Hepatic stellate cell (primary cell): ENCODE results near the gene LIN7C.
"Not testable (repeated sequence)": the region's sequence is repeated elsewhere in the genome, so short reads cannot be mapped to it uniquely, and the experiment has no call there.

Source experiments
- DNase-seq: peaks from one replicate; pipeline ENCODE4 v3.0.0; 2011; ENCODE audit warnings: low spot score

LIN7C gene

DNA sequence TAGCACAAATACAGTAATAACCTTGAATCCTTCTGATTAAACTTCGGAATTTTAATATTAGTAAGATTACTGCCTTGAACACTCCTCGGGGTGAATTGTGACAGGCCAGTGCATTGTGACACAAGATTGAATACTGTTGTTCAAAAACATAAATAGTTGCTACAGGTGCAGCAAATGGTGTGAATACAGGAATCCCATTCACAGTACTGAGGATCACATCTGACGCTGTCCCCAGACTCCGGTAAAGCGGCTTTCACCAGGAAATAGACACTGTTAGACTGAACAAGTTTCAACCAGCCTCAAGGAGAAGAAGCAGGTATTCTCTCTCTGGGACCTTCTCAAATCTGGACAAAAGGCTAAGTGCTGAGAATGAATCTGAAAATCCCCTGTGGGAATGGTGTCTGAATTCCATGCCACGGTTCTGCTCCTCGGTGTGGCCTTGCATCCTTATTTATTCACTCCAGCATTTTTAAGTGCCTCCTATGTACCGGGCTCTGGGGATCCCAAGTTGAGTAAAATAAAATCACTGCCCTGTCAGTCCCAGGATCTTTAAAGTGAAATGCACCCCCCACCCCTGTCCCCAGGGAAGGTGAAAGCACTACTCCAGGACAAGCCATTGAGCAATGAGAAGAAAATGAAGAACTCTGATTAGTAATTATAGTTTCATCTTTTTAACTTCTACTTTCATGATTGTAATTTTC lies 37.4 kb downstream of the LIN7C start:
- no peak for DNase-seq

DNA sequence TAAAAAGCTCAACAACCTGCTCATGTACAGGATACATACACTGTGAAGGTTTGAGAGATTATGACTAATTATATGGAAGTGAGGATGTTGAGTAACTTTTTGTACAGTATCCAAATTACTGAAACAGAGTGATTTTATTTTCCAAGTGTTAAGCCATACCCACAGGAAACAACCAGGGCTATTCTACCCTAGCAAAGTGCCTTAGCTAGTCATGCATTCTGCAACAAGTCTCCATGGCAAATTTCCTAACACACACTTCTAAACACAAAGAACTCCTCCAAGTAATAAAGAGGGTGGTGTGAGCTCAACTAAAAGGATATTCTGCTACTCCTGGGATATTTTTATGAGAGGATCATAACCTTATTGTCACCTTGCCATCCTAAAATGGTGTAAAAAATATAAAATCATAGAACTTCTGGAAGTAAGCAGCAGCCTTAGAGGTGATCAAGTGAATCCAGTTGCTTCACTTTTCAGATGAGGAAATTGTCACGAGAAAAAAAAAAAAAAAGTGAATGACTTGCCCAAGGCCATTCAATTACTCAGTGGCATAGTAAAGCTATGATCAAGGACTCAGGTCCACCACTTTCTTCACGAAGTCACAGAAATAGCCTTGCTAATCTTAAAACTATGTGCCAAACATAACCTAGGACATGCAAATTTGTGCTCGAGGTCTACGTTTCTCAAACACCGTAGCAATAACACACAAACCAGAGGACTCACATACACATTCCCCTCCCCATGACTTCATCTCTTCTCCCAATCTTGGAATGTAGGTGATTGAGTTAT lies 38.2 kb downstream of the LIN7C start:
- DNase-seq: no peak

DNA sequence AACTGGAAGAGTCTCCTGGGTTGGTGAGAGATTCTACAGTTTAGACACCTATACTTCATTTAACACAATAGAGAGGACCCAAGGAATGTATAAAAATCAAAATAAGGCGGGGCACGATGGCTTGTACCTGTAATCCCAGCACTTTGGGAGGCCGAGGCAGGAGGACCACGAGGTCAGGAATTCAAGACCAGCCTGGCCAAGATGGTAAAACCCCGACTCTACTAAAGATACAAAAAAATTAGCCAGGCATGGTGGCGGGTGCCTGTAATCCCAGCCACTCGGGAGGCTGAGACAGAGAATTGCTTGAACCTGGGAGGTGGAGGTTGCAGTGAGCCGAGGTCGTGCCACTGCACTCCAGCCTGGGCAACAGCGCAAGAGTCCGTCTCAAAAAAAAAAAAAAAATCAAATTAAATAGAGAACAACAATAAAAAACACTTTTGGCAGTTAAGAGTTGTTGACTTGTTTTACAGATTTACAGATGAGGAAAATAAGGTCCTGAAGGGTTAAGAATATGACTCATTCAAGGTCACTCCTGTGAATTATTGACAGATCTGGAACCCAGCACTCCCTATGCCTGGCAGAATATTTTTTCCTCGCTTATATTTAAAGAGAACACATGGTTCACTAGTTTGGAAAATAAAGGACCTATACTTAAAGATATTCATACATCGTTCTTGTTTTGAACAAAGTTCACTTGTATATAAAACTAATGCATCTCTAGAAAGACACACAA lies 39.2 kb downstream of the LIN7C start:
- no peak for DNase-seq

DNA sequence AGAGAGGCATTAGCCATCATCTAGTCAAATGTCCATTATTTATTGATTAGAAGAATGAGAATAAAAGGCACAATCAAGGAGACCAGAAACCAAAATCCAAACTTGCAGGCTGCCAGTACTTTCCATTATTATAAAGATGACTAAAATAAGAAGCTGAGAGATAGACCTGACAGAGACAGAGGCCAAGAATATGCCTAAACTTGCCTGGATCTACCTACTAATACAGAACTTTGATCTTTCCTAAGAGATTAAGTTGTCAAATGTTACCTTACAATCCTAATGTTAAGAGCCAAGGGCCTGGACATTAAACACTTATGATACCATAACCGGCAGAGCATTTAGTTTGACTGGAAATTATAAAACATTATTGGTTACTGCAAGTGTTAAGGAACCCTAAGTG lies 40.2 kb downstream of the LIN7C start:
- no peak for DNase-seq

DNA sequence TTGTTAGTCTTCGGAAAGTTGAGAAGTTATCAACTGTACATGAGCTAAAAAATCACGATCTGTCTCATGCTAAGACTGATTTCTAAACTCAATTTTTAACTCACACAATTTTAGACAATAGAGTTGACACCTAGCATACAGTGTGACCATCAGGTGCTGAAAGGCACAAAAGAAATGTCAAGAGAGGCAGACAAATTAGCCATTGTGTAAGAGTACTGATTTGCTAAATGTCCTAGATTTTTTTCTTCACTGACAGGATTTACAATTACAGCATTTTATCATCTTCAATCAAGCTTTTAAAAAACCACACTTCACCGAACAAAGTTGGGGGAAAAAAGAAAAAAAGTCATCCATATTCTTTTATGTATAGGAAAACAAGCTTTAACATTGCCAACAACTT lies 40.9 kb downstream of the LIN7C start:
- DNase-seq: no peak

DNA sequence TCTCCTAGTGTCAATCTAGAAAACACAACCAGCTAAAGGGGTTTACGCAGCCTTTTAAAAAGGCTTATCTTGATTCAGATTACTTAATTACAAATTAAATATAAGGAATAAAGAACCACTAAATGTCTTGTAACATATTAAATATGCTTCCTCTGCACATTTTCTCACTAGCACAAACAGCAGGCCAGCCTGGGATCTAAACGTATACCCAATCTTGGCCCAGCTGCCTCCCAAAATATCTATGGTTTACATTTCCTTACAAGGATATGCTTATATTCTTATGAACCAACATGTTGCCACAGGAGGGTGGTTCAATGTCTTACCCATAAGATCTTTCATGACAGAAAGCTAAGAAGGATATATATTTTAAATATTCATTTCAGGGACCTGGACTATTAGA lies 41.7 kb downstream of the LIN7C start:
- no peak for DNase-seq

DNA sequence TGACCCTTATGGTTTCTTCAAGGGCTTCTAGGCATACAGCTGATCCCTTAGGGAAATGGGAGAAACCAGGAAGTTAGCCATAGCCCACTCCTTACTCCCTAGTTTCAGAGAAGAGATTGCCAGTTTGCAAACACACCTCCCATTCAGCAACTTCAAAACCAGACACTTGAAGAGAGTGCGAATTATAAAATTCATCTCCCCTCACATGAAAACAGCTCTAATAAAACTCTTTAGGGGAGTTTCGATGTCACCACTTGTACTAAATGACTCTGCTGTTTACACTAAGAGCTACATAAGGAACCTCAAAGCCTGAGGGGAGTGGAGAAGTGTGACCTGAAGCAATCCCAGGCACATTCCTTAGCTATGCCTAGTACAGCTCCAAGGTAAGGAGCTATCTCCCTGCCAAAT lies 42.3 kb downstream of the LIN7C start:
- no peak for DNase-seq

DNA sequence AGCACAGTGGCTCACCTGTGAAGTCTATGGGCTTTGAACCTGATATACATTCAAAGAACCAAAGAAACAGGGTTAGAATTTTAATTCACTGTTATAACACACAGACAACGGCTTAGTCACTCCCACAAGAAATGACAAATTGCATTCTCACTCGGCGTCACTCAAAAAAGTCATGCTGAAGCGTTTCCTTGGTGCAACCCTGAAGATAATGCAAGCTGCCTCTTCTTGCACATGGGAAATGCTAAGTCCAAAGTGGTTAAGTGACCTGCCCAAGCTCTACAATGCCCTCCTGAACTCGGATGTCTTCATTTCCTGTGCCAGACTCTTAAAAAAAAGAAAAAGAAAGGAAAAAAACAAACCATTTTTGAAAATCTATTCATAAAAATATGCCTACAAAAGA lies 44.0 kb downstream of the LIN7C start:
- DNase-seq: no peak

DNA sequence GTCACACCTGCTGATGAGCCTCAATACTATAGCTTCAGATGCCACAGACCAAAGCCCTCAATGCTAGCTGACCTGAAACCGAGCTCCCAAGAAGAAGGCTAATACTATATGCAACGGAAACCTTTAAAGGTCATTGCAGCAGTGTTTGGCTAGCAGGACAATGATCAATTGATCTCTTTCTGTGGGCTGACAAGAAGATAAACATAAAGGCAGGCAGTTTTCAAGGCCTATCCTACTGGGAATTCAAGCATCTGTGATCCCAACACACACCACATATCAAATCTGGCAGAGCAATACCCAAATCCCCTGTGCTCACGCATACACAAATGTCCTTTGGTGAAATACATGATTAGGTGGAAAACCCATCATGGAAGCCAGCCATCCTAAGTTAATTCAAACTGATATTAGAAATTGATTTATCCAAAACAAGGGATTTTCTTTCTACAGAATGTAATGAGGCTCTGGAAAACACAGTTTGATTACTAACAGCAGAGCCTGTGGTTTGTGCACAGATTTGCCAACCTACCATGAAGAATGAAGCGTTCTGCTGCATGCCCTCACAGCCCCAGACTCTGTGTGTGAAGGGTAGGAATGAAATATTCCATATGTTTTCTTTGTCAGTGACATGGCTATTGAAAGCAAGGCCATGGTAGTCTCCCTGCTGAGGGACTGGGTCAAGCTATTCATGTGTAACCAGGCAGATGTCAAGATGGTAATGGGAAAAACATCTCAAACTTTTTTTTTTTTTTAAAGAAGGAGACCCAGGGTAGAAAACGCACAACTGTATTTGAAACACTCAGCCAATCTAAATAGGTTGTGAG lies 46.2 kb downstream of the LIN7C start:
- no peak for DNase-seq

DNA sequence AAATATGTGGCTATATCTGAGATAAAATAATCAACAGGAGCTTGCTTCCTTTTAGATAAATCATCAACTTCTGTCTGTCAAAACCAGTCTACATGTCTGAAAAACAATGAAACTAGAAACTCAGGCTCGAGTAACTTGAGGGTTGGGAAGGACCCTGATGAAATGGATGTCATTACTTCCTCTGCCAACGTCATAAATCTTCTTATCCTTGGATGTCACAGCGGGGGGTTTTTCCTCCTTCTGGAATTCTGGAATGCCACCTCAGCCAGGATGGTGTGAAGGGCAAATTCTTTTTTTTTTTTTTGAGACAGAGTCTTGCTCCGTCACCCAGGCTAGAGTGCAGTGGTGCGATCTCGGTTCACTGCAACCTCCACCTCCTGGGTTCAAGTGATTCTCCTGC lies 47.4 kb downstream of the LIN7C start:
- DNase-seq: no peak

DNA sequence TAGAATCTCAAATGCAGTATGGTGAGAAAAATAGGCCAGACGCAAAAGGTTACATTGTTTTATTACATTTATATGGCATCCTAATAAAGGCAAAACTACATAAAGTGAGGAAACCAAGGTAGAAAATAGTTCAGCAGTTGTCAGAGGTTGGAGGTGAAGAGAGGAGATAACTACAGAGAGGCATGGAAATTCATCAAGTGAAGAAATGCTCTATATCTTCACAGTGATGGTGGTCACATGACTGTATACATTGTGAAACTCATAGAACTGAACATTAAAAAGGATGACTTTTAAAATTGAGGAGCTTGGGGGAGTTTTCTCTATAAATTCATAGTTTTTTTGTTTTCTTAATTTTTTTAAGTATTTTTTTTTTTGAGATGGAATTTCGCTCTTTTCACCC lies 48.4 kb downstream of the LIN7C start:
- no peak for DNase-seq

DNA sequence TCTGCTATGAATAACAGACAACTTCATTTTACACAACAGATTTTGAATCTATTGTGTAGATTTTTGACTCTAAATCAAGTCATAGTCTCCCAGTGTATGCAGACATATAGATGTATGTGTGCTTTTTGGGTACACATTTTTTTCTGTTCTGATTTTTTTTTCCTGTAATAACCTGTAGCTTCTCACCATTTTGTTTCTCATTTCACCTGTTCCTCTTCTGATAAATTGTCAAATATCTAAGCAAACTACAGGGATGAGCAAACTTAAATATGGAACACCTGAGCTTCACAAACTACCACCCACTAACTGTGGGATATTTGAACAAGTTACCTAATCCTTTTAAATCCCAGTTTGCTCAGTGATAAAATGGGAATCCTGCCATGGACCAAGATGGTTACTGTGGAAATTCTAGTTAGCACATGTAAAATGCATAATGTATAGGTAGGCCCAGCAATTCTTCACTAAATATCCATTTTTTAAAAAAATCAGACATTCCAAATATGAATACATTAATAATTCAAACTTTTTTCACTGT lies 49.7 kb downstream of the LIN7C start:
- DNase-seq: no peak

DNA sequence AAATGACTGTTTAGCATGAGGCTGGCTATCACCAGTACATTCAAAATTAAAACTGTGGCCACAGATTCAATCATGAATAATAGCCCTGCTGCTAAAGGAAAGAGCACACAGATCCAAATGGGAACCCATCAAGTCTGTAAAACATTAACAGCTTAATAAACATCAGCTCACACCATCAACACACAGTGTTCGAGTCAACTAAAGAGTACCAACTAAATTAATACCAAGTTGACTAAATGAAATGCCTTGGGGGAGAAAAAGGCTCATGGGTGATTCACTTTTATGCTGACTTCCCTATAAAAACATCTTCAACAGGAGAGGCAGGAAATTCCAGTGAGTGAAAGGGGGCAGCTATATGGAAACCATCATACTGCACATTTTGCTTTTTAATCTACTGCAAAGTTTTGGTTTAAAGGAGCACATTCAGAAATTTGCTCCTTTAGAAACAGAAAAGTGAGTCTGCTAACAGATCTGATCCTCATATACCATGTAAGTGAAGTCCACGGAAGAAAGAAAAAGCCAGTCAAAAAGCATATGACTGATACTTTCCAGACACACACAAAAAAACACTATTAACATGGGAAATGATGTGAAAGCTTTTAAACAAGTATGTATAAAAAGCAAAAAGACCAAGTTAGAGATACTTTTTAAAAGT lies 50.3 kb downstream of the LIN7C start:
- DNase-seq: peak; percentile 50

DNA sequence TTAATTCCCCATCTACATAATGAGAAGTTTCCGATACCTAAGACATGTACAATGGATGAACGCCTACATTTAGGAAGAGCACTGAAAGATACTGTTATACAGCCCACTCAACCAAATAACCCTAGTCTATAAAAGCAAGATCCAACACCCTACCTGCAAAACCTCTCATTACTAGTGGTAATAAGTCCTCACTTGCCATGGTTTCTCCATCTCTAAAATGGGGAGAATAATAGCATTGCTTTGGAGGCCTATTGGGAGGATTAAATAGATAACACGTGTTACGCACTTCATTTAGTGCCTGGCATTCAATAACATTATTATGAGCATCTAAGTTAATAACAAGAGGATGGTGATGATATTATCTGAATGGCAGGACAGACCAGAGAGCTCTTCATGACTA lies 50.9 kb downstream of the LIN7C start:
- no peak for DNase-seq

DNA sequence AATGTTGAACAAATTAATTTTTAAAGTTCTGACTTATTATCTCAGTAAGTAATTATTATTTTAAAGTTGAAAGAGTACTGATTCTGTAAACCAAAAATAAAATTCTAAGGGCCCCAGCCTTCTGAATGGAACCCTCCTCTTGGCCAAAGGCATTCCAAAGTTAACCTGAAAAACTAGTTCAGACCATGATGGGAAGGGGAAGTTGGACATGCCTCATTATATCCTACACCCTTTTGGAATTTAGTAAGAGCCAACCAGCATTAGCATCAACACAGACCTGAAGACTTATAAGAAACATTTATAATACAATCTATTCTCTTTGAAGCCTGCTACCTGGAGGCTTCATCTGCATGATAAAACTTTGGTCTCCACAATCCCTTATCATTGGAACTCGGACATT lies 52.9 kb downstream of the LIN7C start:
- no peak for DNase-seq

DNA sequence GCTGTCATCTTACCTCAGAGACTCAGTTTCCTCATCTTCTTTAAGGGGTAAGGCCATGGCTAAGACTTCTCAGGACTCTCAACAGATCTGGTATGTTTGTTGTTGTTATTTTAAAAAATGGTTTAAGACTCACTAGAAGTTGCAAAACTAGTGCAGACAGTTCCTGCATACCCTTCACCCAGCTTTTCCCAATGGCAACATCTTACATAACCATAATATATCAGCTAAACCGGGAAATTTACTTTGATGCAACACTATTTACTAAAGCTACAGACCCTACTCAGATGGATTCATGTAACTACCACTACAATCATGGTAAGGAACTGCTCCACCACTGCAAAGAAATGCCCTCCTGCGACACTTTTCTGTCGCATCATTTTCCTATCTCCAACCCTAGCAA lies 54.4 kb downstream of the LIN7C start:
- DNase-seq: no peak

DNA sequence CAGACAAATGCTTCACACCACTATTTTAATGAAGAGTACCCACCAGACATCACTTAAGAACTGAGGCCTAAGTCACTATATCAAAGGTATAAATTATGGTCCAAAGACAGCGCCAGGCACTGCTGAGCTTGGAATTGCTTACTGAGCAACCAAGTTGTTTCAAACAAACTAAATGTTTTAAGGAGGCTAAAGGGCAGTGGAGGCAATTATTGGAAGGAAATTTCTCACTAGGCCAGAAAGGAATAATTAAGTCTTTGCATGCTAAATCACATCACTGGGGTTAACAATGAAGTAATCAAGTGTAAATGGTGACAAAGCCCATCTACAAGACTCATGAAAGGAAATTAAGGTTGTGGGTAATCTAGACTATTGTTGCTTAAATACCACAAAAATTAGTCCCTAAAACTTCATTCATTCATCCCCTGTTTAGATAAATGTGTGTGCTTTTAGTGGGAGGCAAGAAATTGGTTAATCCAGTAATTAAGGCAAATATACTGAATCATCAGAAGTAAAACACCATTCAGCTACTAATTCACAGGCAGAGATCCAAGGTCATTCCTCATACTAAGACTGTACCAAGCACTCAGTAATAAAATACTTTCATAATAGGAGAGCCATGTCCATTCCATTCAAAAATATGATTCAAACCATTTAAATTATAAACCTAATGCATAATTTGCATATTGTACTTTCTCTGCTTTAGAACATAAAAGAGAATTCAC lies 55.2 kb downstream of the LIN7C start:
- no peak for DNase-seq

DNA sequence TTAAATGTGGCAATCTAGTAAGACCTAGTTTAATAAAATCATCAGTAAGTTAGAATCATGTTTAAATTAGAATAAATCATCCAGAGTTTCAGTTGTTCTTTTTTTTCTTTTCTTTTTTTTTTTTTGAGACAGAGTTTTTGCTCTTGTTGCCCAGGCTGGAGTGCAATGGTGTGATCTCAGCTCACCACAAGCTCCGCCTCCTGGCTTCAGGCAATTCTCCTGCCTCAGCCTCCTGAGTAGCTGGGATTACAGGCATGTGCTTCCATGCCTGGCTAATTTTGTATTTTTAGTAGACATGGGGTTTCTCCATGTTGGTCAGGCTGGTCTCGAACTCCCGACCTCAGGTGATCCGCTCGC lies 58.4 kb downstream of the LIN7C start:
- not testable (repeated sequence) for DNase-seq

DNA sequence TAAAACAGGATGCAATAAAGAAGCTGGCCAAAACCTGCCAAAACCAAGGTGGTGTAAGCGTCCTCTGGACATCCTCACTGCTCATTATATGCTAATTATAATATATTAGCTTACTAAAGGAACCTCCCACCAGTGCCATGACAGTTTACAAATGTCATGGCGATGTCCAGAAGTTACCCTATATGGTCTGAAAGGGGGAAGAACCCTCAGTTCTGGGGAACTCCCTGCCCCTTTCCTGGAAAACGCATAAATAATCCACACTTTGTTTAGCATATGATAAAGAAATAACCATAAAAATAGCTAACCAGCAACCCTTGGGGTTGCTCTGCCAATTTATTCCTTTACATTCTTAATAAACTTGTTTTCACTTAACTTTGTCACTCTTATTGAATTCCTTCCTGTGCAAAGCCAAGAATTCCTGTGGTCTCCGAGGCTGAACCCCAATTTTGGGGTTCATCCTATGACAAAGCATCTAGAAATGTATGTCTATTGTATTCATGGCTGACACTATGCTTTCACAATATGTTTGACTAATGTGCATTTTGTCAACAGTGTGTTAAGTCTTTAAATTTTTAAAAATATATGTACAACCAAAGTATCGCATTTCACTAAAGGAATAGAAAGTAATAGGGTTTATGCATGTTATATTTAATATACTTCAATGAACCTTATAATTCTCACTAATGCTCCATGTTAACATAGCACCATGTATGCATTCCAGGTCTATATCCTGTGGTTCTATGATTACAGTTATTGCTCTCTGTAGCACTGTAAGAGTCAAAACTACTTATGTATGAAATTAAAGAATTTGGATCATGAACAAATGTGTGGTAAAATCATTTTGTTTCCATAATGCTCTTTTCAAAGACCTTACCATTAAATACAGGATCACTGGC lies 59.0 kb downstream of the LIN7C start:
- no peak for DNase-seq

DNA sequence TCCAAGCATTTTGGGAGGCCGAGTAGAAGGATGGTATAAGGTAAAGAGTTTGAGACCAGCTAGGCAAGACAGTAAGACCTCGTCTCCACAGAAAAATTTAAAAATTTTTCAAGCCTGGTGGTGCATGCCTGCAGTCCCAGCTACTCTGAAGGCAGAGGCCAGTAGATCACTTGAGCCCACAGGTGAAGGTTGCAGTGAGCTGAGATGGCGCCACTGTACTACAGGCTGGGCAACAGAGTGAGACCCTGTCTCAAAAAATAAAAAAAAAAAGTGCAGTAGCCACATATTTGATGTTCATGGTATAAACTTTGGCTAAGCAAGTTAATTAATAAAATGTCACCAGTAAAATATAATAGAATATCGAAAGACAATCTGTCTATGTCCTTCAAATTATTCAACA lies 60.9 kb downstream of the LIN7C start:
- no peak for DNase-seq
